Activated T-cell treated with anti-CD3 and anti-CD28 coated beads, Interleukin-2, amount 50 U/mL, for 24 hours (primary cell): ENCODE data around the gene EEF1AKMT1.

ENCODE experiments used
- DNase-seq: peaks from one replicate; pipeline ENCODE4 v3.0.0-alpha.2; 2020
- H3K27ac Mint-ChIP-seq: 2 replicates; pipeline ENCODE4 v1.8.0; 2020; ENCODE audit warnings: mild to moderate bottlenecking, mixed read lengths
- H3K27me3 Mint-ChIP-seq: 2 replicates; pipeline ENCODE4 v1.8.0; 2020; ENCODE audit warnings: mixed read lengths
- H3K36me3 Mint-ChIP-seq: 2 replicates; pipeline ENCODE4 v1.8.0; 2020; ENCODE audit warnings: low read depth, mixed read lengths
- H3K4me1 Mint-ChIP-seq: 2 replicates; pipeline ENCODE4 v1.8.0; 2020; ENCODE audit warnings: low read depth, mixed read lengths
- H3K4me3 Mint-ChIP-seq: 2 replicates; pipeline ENCODE4 v1.8.0; 2020; ENCODE audit warnings: mild to moderate bottlenecking, moderate library complexity, mixed read lengths
- H3K9me3 Mint-ChIP-seq: 2 replicates; pipeline ENCODE4 v1.8.0; 2020; ENCODE audit warnings: mixed read lengths

EEF1AKMT1 gene

GRCh38 chr13:20704459-20705069 lies 69.2 kb downstream of the EEF1AKMT1 start:
- Mint-ChIP-seq H3K36me3 (peaks cover 2% of the 10 kb centered on the region), H3K9me3 (no peaks in the 10 kb centered on the region), H3K27me3 (peaks cover 27% of the 10 kb centered on the region), H3K27ac (no peak overlapping the region), H3K4me1 (peaks cover 29% of the 10 kb centered on the region), H3K4me3 (peak overlapping the region; percentile 60)
- no peak for DNase-seq

- peaks cover 30% of the 10 kb centered on the region for H3K27me3 Mint-ChIP-seq
- H3K4me3 Mint-ChIP-seq = no peak overlapping the region
- peak; percentile 87 for DNase-seq
- no peak overlapping the region for H3K27ac Mint-ChIP-seq
- H3K4me1 Mint-ChIP-seq = peaks cover 22% of the 10 kb centered on the region
- no peaks in the 10 kb centered on the region for H3K9me3 Mint-ChIP-seq
- peaks cover 2% of the 10 kb centered on the region for H3K36me3 Mint-ChIP-seq
These were observed 69.8 kb downstream of the EEF1AKMT1 start for GRCh38 chr13:20703780-20704458.

- Mint-ChIP-seq H3K27ac (peak within 1 kb of the TSS; percentile 80), H3K9me3 (no peaks in the 10 kb centered on the region), H3K36me3 (peaks cover 2% of the 10 kb centered on the region), H3K4me1 (peaks cover 22% of the 10 kb centered on the region), H3K27me3 (peaks cover 33% of the 10 kb centered on the region), H3K4me3 (peak within 1 kb of the TSS; percentile 88)
- DNase-seq = peak; percentile 72
These were observed 70.6 kb downstream of the EEF1AKMT1 start, which contains the start of gene IL17D for GRCh38 chr13:20702915-20703779. IL17D (plus strand) TSS chr13:20703699; CDS start chr13:20704002, 303 bp downstream.

GRCh38 chr13:20702530-20702914 lies 71.2 kb downstream of the EEF1AKMT1 start:
- Mint-ChIP-seq H3K36me3 (peaks cover 2% of the 10 kb centered on the region), H3K4me1 (peaks cover 22% of the 10 kb centered on the region), H3K27ac (no peak overlapping the region), H3K27me3 (peaks cover 37% of the 10 kb centered on the region), H3K9me3 (no peaks in the 10 kb centered on the region), H3K4me3 (peak overlapping the region; percentile 88)
- DNase-seq = no peak

GRCh38 chr13:20701461-20701860 lies 72.3 kb downstream of the EEF1AKMT1 start:
- H3K36me3 Mint-ChIP-seq = peaks cover 2% of the 10 kb centered on the region
- no peak overlapping the region for H3K27ac Mint-ChIP-seq
- no peaks in the 10 kb centered on the region for H3K9me3 Mint-ChIP-seq
- peaks cover 42% of the 10 kb centered on the region for H3K27me3 Mint-ChIP-seq
- no peak overlapping the region for H3K4me3 Mint-ChIP-seq
- H3K4me1 Mint-ChIP-seq = peaks cover 22% of the 10 kb centered on the region
- no peak for DNase-seq

GRCh38 chr13:20700288-20700687 lies 73.5 kb downstream of the EEF1AKMT1 start:
- no peak for DNase-seq
- H3K4me1 Mint-ChIP-seq = peaks cover 22% of the 10 kb centered on the region
- peaks cover 2% of the 10 kb centered on the region for H3K36me3 Mint-ChIP-seq
- H3K27me3 Mint-ChIP-seq = peaks cover 47% of the 10 kb centered on the region
- H3K9me3 Mint-ChIP-seq = no peaks in the 10 kb centered on the region
- H3K27ac Mint-ChIP-seq = no peak overlapping the region
- H3K4me3 Mint-ChIP-seq = no peak overlapping the region

GRCh38 chr13:20699715-20700114 lies 74.0 kb downstream of the EEF1AKMT1 start:
- no peak overlapping the region for H3K27ac Mint-ChIP-seq

GRCh38 chr13:20696073-20696472 lies 77.7 kb downstream of the EEF1AKMT1 start:
- H3K9me3 Mint-ChIP-seq = no peaks in the 10 kb centered on the region
- H3K27me3 Mint-ChIP-seq = peaks cover 34% of the 10 kb centered on the region
- no peak for DNase-seq
- H3K36me3 Mint-ChIP-seq = no peaks in the 10 kb centered on the region
- peaks cover 1% of the 10 kb centered on the region for H3K4me1 Mint-ChIP-seq
- no peak overlapping the region for H3K27ac Mint-ChIP-seq
- no peak overlapping the region for H3K4me3 Mint-ChIP-seq

More at GRCh38 chr13:20699715-20700114, 74.0 kb downstream of the EEF1AKMT1 start:
- H3K27me3 Mint-ChIP-seq = peaks cover 47% of the 10 kb centered on the region
- no peak for DNase-seq
- H3K36me3 Mint-ChIP-seq = peaks cover 2% of the 10 kb centered on the region
- H3K4me3 Mint-ChIP-seq = no peak overlapping the region
- no peaks in the 10 kb centered on the region for H3K9me3 Mint-ChIP-seq
- H3K4me1 Mint-ChIP-seq = peaks cover 22% of the 10 kb centered on the region

GRCh38 chr13:20691616-20692015 lies 82.1 kb downstream of the EEF1AKMT1 start:
- Mint-ChIP-seq H3K27me3 (peaks cover 6% of the 10 kb centered on the region), H3K9me3 (no peaks in the 10 kb centered on the region), H3K4me1 (no peaks in the 10 kb centered on the region), H3K27ac (no peak overlapping the region), H3K4me3 (no peak overlapping the region), H3K36me3 (no peaks in the 10 kb centered on the region)
- DNase-seq = no peak

- no peaks in the 10 kb centered on the region for H3K9me3 Mint-ChIP-seq
- H3K4me3 Mint-ChIP-seq = no peak overlapping the region
- DNase-seq = no peak
- H3K36me3 Mint-ChIP-seq = peaks cover 2% of the 10 kb centered on the region
- H3K27ac Mint-ChIP-seq = no peak overlapping the region
- no peaks in the 10 kb centered on the region for H3K27me3 Mint-ChIP-seq
- no peaks in the 10 kb centered on the region for H3K4me1 Mint-ChIP-seq
These were observed 84.5 kb downstream of the EEF1AKMT1 start for GRCh38 chr13:20689291-20689690.

GRCh38 chr13:20686863-20687579 lies 86.7 kb downstream of the EEF1AKMT1 start:
- DNase-seq = no peak
- H3K4me3 Mint-ChIP-seq = no peak overlapping the region
- peaks cover 2% of the 10 kb centered on the region for H3K36me3 Mint-ChIP-seq
- no peaks in the 10 kb centered on the region for H3K4me1 Mint-ChIP-seq
- no peaks in the 10 kb centered on the region for H3K9me3 Mint-ChIP-seq
- no peak overlapping the region for H3K27ac Mint-ChIP-seq
- no peaks in the 10 kb centered on the region for H3K27me3 Mint-ChIP-seq

GRCh38 chr13:20686167-20686566 lies 87.6 kb downstream of the EEF1AKMT1 start:
- Mint-ChIP-seq H3K4me3 (no peak overlapping the region), H3K36me3 (peaks cover 2% of the 10 kb centered on the region), H3K4me1 (no peaks in the 10 kb centered on the region)

GRCh38 chr13:20685092-20685491 lies 88.7 kb downstream of the EEF1AKMT1 start:
- H3K4me3 Mint-ChIP-seq = no peak overlapping the region

More at GRCh38 chr13:20686167-20686566, 87.6 kb downstream of the EEF1AKMT1 start:
- H3K9me3 Mint-ChIP-seq = no peaks in the 10 kb centered on the region
- DNase-seq = no peak
- no peak overlapping the region for H3K27ac Mint-ChIP-seq
- H3K27me3 Mint-ChIP-seq = no peaks in the 10 kb centered on the region

GRCh38 chr13:20684546-20684945 lies 89.2 kb downstream of the EEF1AKMT1 start:
- Mint-ChIP-seq H3K27me3 (no peaks in the 10 kb centered on the region), H3K4me3 (no peak overlapping the region), H3K4me1 (no peaks in the 10 kb centered on the region), H3K36me3 (peaks cover 2% of the 10 kb centered on the region), H3K27ac (no peak overlapping the region), H3K9me3 (no peaks in the 10 kb centered on the region)
- no peak for DNase-seq

More at GRCh38 chr13:20685092-20685491, 88.7 kb downstream of the EEF1AKMT1 start:
- DNase-seq = no peak
- no peak overlapping the region for H3K27ac Mint-ChIP-seq
- peaks cover 2% of the 10 kb centered on the region for H3K36me3 Mint-ChIP-seq
- no peaks in the 10 kb centered on the region for H3K4me1 Mint-ChIP-seq
- H3K9me3 Mint-ChIP-seq = no peaks in the 10 kb centered on the region
- no peaks in the 10 kb centered on the region for H3K27me3 Mint-ChIP-seq
